Measurements from ENCODE around the gene WNT7A. TPM values are rescaled to one million over a fixed set of nuclear protein-coding genes. Genes with fewer than 3 reads are reported as not detected.

Gene WNT7A
- total RNA-seq, 4 donors from 2014 or later: not detected

DNA sequence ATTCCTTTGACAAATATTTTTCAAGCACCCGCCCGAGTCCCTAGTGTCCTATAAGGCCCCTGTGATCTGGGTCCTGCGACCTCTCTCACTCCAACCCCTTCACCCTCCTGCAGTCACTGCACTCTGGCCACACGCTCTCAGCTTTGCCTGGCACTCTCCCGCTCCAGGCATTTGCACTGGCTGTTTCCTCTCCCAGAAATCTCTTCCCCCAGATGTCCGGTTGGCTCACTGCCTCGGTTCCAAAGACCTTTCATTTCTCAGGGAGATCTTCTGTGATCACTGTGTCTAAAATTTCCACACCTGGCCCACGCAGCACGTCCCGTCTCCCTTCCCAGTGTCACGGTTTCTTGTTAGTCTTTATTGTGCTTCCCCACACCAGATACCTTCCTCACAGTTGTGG, 97.4 kb downstream of the WNT7A start:
- no peaks in the 10 kb centered on the region for H3K27me3 ChIP-seq
- H3K27ac ChIP-seq: no peak overlapping the region
- peak in 1 of 3 donors; percentile 39 for DNase-seq

DNA sequence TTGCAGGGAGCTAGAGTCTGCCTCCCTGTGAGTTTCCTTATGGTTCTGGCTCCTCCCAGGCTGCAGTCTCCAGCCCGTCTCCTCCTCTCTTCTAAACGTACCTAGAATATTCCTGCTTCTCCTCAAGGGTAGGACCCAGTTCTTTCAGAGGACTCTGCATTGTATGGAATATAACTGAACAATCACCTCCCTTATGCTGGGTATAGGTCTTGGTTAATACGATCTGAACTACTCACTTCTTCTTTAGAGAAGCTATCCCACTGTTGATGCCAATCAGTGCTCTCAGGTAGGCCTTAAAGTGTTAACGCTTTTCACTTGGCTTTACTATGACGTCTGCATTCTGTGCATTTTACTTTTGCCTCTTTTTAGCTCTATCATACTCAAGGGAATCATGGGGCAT, 98.5 kb downstream of the WNT7A start:
- no peak for TF ChIP-seq POLR2A (IDR thresholded peaks at IDR 0.05)
- TF ChIP-seq, protein P1, sequence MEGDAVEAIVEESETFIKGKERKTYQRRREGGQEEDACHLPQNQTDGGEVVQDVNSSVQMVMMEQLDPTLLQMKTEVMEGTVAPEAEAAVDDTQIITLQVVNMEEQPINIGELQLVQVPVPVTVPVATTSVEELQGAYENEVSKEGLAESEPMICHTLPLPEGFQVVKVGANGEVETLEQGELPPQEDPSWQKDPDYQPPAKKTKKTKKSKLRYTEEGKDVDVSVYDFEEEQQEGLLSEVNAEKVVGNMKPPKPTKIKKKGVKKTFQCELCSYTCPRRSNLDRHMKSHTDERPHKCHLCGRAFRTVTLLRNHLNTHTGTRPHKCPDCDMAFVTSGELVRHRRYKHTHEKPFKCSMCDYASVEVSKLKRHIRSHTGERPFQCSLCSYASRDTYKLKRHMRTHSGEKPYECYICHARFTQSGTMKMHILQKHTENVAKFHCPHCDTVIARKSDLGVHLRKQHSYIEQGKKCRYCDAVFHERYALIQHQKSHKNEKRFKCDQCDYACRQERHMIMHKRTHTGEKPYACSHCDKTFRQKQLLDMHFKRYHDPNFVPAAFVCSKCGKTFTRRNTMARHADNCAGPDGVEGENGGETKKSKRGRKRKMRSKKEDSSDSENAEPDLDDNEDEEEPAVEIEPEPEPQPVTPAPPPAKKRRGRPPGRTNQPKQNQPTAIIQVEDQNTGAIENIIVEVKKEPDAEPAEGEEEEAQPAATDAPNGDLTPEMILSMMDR (IDR thresholded peaks at IDR 0.05): no peak
- no peaks in the 10 kb centered on the region for H3K27me3 ChIP-seq
- H3K27ac ChIP-seq: no peak overlapping the region
- H3K36me3 ChIP-seq: no peaks in the 10 kb centered on the region
- no peaks in the 10 kb centered on the region for H3K4me1 ChIP-seq
- no peaks in the 10 kb centered on the region for H3K9me3 ChIP-seq
- no peak for DNase-seq
- no peak overlapping the region for H3K4me3 ChIP-seq

More for the DNA sequence above, 97.4 kb downstream of the WNT7A start:
- TF ChIP-seq, protein P1 (IDR thresholded peaks at IDR 0.05): no peak
- Histone ChIP-seq H3K4me1 (no peaks in the 10 kb centered on the region), H3K9me3 (no peaks in the 10 kb centered on the region), H3K4me3 (no peak overlapping the region), H3K36me3 (no peaks in the 10 kb centered on the region)

DNA sequence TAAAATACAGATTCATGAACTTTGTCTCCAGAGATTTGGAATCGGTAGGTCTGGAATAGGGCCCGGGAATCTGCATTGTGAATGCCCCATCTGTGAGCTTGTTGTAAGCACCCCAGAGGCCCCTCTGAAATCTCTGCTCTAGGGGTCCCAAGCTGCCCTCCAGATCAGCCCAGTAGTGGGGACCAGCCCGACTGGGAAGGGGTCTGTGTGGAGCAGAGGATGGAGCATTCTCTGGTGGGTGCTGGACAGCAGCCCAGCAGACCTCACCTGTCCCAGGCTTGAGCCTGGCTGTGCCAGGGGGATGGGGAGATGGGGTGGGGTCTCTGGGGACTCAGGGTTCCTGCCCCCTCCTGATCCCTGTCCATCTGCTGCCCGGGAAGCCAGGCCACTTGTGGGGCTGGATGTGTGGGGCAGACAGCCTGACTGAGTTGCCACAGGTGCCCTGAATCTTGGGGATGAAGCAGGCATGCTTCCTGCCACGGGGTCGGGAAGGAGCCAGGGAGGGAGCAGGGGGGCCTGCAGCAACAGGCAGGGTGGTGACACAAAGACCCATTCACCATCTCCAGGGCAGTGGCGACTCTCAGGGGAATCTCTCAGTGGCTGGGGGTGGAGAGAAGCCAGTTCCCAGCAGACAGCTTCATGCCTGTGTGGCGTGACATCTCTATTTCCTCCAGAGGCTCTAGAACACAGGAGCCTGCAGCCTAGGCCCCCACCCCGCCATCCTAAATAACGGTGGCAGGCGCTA, 99.3 kb downstream of the WNT7A start:
- DNase-seq: peak in 2 of 3 donors; percentile 25 to 34
- Histone ChIP-seq H3K27ac (no peak overlapping the region), H3K9me3 (no peaks in the 10 kb centered on the region), H3K27me3 (no peaks in the 10 kb centered on the region), H3K36me3 (no peaks in the 10 kb centered on the region), H3K4me3 (no peak overlapping the region), H3K4me1 (no peaks in the 10 kb centered on the region)
- TF ChIP-seq, protein P1 (IDR thresholded peaks at IDR 0.05): no peak
- no peak for TF ChIP-seq POLR2A (IDR thresholded peaks at IDR 0.05)

DNA sequence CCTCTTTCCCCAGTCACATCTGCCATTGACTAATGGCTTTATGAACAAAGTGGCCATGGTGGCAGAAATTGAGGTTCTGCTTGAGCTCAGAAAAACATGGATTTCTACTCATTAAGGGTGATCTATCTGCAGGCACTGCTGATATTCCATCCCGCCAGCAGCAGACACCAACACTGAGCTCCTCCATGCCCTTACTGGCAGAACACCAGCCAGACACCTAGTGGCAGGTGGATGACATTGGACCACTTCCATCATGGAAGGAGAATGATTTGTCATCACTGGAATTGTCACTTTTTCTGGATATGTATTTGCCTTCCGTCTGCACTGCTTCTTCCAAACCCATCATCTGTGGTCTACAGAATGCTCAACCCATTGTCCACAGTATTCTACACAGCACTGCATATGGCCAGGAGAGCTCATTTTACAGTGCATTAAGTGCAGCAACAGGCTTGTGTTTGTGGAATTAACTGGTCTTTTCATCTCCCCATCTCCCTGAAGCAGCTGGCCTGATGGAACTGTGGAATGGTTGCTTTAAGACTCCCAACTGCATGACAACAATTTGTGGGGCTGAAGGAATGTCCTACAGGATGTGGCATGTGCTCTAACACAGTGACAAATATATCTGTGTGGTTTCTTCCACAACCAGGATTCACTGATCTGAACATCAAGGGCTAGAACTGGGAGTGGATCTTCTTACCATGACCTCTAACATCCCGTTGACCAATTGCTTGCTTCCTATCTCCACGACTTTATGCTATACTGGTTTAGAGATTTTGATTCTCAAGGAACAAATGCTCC, 103.4 kb downstream of the WNT7A start:
- no peaks in the 10 kb centered on the region for H3K9me3 ChIP-seq
- no peak overlapping the region for H3K4me3 ChIP-seq
- no peaks in the 10 kb centered on the region for H3K36me3 ChIP-seq
- H3K27ac ChIP-seq: no peak overlapping the region
- H3K27me3 ChIP-seq: no peaks in the 10 kb centered on the region
- TF ChIP-seq, protein P1 (IDR thresholded peaks at IDR 0.05): no peak
- TF ChIP-seq POLR2A (IDR thresholded peaks at IDR 0.05): no peak
- no peaks in the 10 kb centered on the region for H3K4me1 ChIP-seq
- no peak for DNase-seq

DNA sequence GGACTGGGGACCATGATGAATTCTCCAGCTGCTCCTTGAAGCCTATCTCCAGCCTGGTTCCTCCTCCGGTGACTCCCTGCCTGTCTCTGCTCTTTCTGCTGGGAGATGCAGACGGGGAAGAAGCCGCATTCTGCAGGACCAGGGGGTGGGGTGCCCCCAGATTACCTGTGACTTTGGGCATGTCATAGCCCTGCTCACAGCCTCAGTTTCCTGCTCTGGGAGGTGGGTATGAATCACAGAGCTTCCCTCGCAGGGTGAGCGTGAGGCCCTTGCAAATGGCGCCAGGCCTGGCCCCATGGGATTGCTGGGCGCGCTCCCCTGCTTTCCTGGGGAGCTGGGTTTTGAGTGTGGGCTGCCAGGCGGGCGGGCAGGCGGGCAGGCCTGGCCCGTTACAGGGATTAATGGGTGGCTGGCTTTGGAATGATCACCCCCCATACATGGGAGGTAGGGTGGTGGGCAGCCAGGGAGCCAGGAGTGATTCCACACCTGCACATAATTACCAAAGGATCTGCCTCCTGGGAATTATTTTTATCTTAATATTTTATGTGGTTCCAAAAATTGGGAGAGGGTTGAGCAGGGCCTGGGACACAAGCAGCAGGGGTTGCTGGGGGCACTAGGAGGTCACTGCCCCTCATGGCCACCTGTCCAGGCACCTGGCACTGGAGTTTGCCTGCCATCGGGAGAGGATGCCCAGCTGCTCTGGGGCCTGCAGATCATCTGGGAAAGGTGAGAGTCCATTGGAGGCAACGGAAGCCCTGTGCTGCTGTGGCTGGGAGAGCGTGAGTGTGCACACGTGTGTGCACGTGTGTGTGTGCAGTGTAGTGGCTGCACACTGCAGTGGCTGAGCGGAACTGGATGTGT, 106.8 kb downstream of the WNT7A start:
- Histone ChIP-seq H3K4me1 (no peaks in the 10 kb centered on the region), H3K27me3 (no peaks in the 10 kb centered on the region), H3K4me3 (no peak overlapping the region), H3K9me3 (no peaks in the 10 kb centered on the region), H3K27ac (no peak overlapping the region), H3K36me3 (no peaks in the 10 kb centered on the region)
- no peak for DNase-seq
- TF ChIP-seq, protein P1 (IDR thresholded peaks at IDR 0.05): no peak
- TF ChIP-seq POLR2A (IDR thresholded peaks at IDR 0.05): no peak
